Activated T-cell treated with anti-CD3 and anti-CD28 coated beads for 4 hours (primary cell): ENCODE results near the gene CNOT6L.
"Not testable (repeated sequence)": the region's sequence is repeated elsewhere in the genome, so short reads cannot be mapped to it uniquely, and the experiment has no call there.

Source experiments
- DNase-seq: peaks from one replicate; pipeline ENCODE4 v3.0.0-alpha.2; 2020

Gene CNOT6L

GRCh38 chr4:77777135-77777807 lies 41.9 kb downstream of the CNOT6L start:
- no peak for DNase-seq

GRCh38 chr4:77776182-77777134 lies 42.7 kb downstream of the CNOT6L start:
- DNase-seq: no peak

- DNase-seq: no peak
Observed at GRCh38 chr4:77773101-77773500, 46.1 kb downstream of the CNOT6L start.

DNA sequence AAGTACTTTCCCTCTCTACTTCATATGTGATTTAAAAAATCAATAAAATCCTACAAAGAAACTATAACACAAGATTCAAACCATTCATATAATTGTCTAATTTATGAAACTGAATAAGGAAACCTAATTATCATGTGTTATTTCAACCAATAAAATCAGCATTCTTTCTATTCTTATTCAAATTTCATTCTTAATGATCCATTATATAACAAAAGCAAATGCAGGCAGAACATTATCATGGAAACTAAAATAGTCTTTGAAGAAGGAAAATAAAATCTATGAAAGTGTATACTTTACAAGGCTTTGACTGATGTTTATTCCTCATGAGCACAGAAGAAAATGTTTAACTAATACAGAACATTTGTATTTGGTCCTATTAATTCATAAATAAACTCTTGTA lies 47.6 kb downstream of the CNOT6L start:
- DNase-seq: no peak

- no peak for DNase-seq
Observed at GRCh38 chr4:77765720-77766119, 53.4 kb downstream of the CNOT6L start.

GRCh38 chr4:77762531-77762930 lies 56.6 kb downstream of the CNOT6L start:
- DNase-seq: no peak

GRCh38 chr4:77761595-77761994 lies 57.6 kb downstream of the CNOT6L start:
- no peak for DNase-seq

GRCh38 chr4:77758804-77759203 lies 60.4 kb downstream of the CNOT6L start:
- DNase-seq: no peak

DNA sequence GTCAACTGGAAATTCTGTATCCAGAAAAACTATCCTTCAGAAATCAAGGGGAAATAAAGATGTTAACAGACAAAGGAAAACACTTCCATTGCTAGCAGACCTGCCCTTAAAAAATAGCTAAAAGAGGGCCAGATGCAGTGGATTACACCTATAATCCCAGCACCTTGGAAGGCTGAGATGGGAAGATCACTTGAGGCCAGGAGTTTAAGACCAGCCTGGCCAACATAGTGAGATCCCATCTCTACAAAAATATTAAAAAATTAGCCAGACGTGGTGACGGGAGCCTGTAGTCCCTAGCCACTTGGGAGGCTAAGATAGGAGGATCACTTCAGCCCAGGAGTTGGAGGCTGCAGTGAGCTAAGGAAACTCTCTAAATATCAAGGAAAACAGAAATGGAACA lies 67.4 kb downstream of the CNOT6L start:
- DNase-seq: no peak

DNA sequence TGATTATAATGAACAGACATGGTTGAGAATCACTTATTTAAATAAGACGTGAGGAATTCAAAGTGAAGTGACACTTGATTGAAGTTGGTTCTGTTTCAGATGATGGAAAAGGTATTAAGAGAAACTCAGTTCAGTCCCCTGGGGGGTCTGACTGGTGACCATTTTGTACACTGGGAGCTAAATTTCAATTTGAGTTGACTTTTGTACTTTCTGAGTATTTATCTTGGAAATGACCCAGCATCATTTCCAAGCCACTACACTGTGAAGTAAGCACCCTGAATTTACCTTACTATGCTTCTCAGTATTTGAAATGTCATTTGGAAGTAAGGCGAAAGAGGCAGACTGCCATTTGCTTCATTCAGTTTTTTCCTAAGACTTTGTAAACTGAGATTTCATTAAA lies 73.4 kb downstream of the CNOT6L start:
- DNase-seq: no peak

DNA sequence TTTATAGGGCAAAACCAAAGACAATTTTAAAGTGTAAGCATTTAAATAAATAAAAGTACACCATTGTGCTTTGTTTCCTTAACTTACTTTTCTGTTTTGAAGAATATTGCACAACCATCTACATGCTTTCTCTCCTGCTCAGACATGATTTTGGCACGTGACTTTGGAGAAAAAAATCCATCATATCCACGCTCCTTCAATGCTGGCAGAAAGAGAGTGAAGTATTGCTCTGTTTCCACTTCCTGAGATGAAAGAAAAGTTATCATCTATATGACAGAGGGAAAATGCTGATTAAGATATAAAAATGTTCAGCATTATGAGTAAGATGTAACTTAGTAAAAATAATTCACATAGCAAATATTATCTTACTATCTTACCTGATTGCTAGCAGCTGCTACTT lies 77.1 kb downstream of the CNOT6L start:
- DNase-seq: no peak

DNA sequence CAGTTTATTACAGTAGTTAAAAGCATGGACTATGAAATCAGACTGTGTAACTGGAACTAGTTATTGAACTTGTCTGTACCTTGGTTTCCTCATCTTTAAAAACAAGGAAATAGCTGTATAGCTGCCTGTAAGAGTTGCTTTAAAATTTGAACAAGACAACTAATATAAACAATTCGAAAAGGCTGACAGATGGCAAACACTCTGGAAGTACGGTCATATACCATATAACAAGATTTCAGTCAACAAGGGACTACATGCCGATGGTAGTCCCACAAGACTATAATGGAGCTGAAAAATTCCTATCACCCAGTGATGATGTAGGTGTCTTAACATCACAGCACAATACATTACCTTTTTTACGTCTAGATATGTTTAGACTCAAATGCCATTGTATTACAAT lies 78.7 kb downstream of the CNOT6L start:
- DNase-seq: no peak

- peak; percentile 11 for DNase-seq
Observed at GRCh38 chr4:77734928-77735327, 84.2 kb downstream of the CNOT6L start.

GRCh38 chr4:77731656-77732055 lies 87.5 kb downstream of the CNOT6L start:
- no peak for DNase-seq

DNA sequence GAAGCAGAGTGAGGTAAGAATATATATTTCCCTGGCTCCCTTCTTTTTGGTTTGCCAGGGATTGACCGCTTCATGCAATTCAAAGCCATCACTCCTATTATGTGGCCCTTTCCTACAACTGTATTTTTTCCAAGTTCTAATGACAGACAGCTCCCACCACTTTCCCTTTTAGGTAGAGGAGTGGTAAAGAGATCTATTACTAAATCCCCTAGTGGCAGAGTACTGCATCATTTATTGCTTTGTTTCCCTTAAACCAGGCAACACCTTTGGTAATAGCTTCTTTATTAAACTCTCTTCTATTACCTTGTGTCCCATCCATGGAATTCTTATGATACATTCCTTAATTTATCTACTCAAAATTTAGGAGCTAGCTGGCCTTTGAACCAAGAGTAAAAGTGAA lies 90.7 kb downstream of the CNOT6L start:
- DNase-seq: no peak

GRCh38 chr4:77721073-77721472 lies 98.1 kb downstream of the CNOT6L start:
- no peak for DNase-seq

- not testable (repeated sequence) for DNase-seq
Observed at GRCh38 chr4:77718500-77718899, 100.7 kb downstream of the CNOT6L start.

- DNase-seq: no peak
Observed at GRCh38 chr4:77715414-77716290, 103.5 kb downstream of the CNOT6L start.

- no peak for DNase-seq
Observed at GRCh38 chr4:77714514-77714913, 104.7 kb downstream of the CNOT6L start.

DNA sequence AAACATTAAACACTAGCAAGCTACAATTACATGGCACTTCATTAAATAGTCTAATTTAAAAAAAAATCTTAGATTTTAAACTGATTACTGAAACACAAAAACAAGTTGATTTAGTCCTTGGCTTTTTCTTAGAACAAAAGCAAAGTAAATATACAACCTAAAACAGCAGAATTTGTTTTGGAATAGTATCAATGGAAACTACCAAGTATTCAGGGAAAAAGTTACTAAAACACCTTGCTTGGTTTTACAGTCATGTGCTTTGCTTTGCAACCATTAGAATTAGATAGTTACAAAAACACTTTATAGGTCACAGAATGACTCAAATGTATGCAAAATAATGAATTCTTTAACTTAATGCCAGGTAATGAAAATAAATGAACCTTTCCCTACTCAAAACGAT lies 105.3 kb downstream of the CNOT6L start:
- no peak for DNase-seq

DNA sequence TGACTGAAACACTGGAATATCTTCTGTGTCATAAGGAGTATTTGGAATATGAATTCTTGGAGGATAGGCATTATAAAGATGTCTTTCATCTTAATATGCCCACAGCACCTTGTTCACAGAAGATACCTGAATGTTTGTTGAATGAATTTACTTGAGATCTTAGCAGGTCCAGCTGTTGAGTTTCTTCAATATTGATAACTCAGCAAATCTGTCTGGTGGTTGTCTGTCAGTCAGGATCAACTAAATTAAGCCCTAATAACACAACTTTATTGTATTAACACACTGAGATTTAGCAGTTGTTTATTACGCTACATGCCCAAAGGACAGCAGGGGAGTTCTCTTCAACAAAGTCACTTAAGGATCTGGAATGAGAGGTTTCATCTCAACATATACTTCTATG lies 106.5 kb downstream of the CNOT6L start:
- no peak for DNase-seq

DNA sequence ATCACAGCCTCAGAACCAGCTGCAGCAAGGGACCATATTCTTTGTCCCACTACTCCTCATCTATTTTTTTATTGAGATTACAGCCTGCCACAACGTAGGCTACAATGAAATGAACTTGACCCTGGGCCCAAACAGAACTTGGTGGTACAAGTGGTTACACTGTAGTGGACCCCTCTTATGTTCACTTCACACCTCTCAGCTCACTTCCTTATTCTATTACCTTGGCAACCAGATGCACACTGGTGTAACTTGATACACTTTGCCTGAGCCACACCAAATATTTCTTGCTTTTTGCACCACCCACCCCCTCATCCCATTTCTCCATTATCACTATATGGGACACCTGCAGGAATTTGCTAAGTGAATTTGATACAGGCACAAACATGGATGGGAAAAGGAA lies 107.7 kb downstream of the CNOT6L start:
- no peak for DNase-seq

- DNase-seq: no peak
Observed at GRCh38 chr4:77710684-77711083, 108.5 kb downstream of the CNOT6L start.
